Suppressor macrophage treated with lipopolysaccharide for 1 hour (primary cell): ENCODE results near the gene MEF2C.
"Not testable (repeated sequence)": the region's sequence is repeated elsewhere in the genome, so short reads cannot be mapped to it uniquely, and the experiment has no call there.

ENCODE experiments used
- DNase-seq, 3 donors: peaks; one replicate each; pipeline ENCODE4 v3.0.0-alpha.2; 2020 to 2022

The MEF2C gene

GRCh38 chr5:88883059-88883835 is at the start of gene MEF2C:
Gene MEF2C, minus strand, starts transcription at chr5:88883184. Its CDS starts 59,396 bp downstream, at chr5:88823788.
- peak; percentile 84 to 91 (median 90) for DNase-seq

GRCh38 chr5:88932541-88932940 is 49.6 kb upstream of the MEF2C start:
- no peak for DNase-seq

GRCh38 chr5:88930335-88930734 is 47.4 kb upstream of the MEF2C start:
- no peak for DNase-seq

- DNase-seq = no peak
Measured at GRCh38 chr5:88929385-88929784, 46.4 kb upstream of the MEF2C start.

GRCh38 chr5:88926774-88927173 is 43.8 kb upstream of the MEF2C start:
- DNase-seq = no peak

GRCh38 chr5:88925692-88926490 is 42.9 kb upstream of the MEF2C start:
- DNase-seq = no peak

- no peak for DNase-seq
Measured at GRCh38 chr5:88924330-88924657, 41.3 kb upstream of the MEF2C start.

- DNase-seq = no peak
Measured at GRCh38 chr5:88923623-88924329, 40.8 kb upstream of the MEF2C start.

GRCh38 chr5:88912743-88913142 is 29.8 kb upstream of the MEF2C start:
- DNase-seq = peak; percentile 6 to 37 (median 18)

GRCh38 chr5:88911059-88911572 is 28.1 kb upstream of the MEF2C start:
- DNase-seq = not testable (repeated sequence)

GRCh38 chr5:88904478-88904877 is 21.5 kb upstream of the MEF2C start:
- not testable (repeated sequence) for DNase-seq

GRCh38 chr5:88903966-88904365 is 21.0 kb upstream of the MEF2C start:
- DNase-seq = not testable (repeated sequence)

- not testable (repeated sequence) for DNase-seq
Measured at GRCh38 chr5:88901077-88901476, 18.1 kb upstream of the MEF2C start.

GRCh38 chr5:88899096-88899737 is 16.2 kb upstream of the MEF2C start:
- no peak for DNase-seq

GRCh38 chr5:88897748-88898147 is 14.8 kb upstream of the MEF2C start:
- no peak for DNase-seq

- no peak for DNase-seq
Measured at GRCh38 chr5:88895681-88896501, 12.9 kb upstream of the MEF2C start.

GRCh38 chr5:88892669-88893068 is 9.7 kb upstream of the MEF2C start:
- DNase-seq = peak in 1 of 3 donors; percentile 15

- peak in 1 of 3 donors; percentile 18 for DNase-seq
Measured at GRCh38 chr5:88890070-88890781, 7.2 kb upstream of the MEF2C start.

GRCh38 chr5:88889189-88890069 is 6.4 kb upstream of the MEF2C start:
- peak in 2 of 3 donors; percentile 34 to 45 for DNase-seq

- DNase-seq = peak in 1 of 3 donors; percentile 18
Measured at GRCh38 chr5:88888848-88889188, 5.8 kb upstream of the MEF2C start.
